Activated T-cell treated with anti-CD3 and anti-CD28 coated beads, Interleukin-2, amount 50 U/mL, for 1 hour (primary cell): Measurements from ENCODE around the gene VSTM5.
"Not testable (repeated sequence)": the region's sequence is repeated elsewhere in the genome, so short reads cannot be mapped to it uniquely, and the experiment has no call there.

Experiments
- DNase-seq: peaks from one replicate; pipeline ENCODE4 v3.0.0-alpha.2; 2020

Gene VSTM5, protein sequence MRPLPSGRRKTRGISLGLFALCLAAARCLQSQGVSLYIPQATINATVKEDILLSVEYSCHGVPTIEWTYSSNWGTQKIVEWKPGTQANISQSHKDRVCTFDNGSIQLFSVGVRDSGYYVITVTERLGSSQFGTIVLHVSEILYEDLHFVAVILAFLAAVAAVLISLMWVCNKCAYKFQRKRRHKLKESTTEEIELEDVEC

DNA sequence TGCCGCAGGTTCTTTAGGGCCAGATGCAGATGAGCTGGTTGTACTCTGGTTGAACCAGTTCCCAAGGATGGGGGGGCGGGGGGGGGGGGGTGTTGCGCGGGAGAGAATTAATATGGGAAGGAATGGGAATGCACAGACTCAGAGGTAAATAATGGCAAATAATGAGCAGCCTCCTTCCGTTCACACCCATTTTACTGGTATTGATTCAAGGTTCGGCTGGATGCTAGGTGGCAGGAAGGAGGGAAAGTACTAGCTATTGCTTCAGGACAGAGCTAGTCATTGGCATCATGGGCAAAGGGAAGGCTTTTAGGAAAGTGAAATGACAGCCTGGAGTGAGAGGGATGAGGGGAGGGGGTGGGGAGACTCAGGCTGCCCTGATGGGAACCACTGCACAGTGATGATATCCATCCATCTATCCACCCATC, at the start of gene VSTM5:
Gene VSTM5 (minus strand): TSS at position 25 of the 425 bp plus-strand sequence. CDS start 116 bp downstream, outside the sequence.
- no peak for DNase-seq

DNA sequence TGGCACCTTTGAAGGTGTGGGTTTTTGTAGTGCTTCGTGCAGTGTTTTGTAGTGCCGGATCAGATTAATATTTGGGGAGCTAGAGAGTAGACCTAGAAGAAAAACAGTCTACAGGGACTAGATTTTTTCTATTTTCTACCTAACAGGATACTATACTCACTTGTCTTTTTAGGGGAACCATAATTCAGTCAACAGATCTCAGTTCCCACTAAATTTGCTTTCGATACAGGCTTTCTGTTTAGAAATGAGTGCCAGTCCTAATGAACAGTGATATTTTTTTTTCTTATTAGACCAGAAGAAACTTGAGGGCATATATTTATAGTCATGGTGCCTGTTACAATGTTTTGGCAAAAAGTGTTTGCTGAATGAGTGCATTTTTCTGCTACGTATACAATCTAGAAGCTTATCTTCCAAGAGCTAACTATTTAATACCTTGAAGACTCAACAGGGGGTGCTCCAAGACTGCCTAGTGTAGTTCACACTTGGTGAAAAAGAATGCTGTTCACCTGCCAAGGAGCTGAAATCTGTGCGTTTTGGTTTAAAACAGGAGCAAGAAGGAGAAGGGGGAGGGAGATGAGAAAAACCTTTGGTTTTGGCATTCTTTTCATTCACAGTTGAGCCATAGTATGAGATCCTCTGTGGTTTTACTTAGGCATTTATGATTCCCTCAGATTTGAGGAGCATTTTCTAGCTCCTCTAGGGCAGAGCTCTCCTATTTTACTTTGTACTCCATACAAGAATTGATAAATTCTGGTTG, 44.9 kb upstream of the VSTM5 start:
- no peak for DNase-seq

DNA sequence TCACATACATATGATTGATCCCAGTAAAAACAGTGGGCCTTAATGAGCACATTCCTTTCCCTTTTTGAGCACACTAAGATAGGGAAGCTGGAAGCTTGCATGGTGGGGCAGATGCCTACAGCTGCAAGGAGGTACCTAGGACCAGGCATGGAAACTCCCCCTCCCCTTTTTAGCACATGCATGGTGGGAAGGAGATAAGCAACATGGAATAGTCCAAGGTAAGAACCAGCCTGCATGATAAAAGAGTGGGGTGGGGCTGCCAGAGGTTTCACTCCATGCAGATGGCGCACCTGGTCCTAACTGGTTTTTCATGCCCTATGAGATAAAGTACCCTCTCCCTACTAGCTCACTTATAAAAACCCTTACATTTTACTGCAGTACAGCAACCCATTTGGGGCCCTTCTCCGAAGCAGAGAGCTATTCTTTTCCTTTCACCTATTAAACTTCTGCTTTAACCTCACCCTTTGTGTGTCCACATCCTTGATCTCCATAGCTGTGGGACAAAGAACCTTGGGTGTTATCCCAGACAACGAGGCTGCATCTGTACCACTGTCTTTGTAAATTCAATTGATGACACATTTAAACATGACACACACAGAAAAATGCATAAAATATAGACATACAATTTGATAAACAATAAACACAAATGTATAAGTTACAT, 40.1 kb upstream of the VSTM5 start:
- DNase-seq, result no peak

DNA sequence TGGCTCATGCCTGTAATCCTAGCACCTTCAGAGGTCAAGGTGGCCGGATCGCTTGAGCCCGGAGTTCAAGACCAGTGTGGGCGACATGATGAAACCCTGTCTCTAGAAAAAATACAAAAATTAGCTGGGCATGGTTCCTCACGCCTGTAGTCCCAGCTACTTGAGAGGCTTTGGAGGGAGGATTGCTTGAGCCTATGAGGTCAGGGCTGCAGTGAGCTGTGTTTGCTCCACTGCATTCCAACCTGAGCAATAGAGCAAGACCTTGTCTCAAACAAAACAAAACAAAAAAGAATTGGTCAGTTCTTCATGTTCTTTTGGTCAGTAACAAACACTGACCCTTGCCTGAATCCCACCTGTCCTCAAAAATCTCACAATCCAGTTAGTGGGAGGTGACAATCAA, 36.7 kb upstream of the VSTM5 start:
- no peak for DNase-seq

DNA sequence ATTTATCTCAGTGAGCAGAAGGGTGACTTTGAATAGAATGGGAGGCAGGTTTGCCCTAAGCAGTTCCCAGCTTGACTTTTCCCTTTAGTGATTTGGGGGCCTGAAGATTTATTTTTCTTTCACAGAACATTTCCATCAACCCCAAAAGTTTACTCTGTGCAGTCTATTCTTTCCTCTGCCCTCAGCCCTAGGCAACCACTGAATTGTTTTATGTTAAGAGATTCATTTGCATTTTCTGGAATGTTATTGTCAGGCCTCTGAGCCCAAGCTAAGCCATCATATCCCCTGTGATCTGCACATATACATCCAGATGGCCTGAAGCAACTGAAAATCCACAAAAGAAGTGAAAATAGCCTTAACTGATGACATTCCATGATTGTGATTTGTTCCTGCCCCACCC, 28.7 kb upstream of the VSTM5 start:
- DNase-seq, result not testable (repeated sequence)

DNA sequence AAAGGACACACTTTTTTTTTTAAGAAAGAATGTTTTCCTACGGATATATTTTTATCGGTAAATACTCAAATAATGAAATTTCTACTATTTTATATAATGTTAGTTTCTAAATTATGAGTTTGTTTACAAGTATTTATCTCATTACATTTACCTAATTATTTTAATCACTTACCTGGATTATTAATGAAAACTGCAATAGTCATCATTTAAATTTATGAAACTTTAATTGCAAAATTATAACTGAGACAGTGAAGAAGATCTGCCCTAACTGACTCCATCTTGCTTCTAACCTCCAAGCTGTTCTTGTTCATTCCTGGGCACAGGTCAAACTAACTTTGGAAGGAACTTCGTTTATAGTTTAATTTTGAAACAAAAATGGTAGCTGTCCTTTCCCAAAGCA, 25.2 kb upstream of the VSTM5 start:
- no peak for DNase-seq

DNA sequence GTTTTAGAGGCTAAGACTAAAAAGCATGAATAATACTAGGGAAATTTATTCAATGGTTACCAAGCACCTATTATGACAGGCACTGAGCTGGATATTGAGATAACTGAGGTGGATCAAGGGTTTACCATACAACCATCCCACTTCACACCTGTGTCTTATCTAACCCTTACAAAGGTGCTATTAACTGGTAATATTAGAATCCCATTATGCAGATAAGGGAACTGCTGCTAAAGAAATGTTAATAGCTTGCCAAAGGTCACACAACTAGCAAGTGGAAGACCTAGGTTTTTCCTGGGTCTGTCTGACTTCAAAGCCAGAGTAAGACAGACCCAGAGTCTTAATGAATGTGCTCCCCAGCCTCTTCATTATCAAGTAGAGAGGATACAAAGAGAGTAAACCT, 21.1 kb upstream of the VSTM5 start:
- DNase-seq, result no peak

DNA sequence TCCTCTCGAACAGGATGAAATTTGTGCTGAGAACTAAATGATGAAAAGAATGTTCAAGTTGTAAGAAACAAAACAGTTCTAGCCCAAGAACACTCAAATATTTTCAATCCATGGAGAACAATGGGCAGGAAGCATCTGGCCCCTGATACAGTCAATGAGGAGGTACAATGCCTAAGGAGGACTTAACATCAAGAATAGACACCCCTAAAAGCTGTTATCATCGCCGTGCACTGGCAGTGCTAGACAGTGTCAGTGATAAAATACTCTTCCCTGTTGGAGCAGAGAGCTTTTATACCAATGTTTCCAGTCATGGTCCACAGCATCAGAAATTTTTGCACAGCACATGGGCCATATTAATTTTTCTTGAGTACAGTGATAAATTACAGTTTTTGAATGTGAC, 20.2 kb upstream of the VSTM5 start:
- no peak for DNase-seq

DNA sequence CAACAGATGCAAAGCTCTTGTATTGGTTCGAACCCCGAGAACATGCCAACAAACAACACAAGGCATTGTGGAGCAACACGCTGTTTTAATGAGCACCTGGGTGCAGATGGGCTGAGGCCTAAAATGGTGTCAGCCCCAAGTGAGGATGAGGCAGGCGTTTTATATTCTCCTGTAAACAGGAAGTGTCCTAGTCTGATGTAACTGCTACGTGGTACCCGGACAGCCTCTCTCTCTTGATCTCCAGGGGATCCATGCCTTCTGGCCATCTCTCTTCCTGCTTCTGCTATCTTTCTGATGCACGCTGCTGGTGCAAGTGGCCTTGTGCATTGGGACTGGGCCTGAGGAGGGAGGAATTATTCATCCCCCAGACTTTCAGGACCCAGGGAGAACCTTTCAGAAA, 19.4 kb upstream of the VSTM5 start:
- no peak for DNase-seq

DNA sequence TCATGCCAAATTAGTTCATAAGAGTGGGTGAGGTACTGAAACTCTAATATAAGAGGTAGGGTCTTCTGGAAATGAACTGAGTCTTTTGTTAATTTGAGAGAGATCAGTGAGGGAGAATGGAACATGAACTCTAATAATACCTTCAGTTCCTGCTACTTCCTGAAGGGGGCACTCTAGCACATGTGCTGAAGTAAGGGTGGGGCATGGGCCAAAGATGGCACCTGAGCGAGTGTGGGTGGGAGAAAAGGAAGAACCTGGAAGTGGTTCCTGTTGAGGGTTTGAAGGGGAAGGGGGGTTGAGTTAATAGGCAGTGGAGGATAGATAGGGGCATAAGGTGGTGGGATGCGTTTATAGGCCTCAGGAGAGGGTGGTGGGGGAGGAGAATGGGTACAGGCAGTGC, 18.0 kb upstream of the VSTM5 start:
- not testable (repeated sequence) for DNase-seq

DNA sequence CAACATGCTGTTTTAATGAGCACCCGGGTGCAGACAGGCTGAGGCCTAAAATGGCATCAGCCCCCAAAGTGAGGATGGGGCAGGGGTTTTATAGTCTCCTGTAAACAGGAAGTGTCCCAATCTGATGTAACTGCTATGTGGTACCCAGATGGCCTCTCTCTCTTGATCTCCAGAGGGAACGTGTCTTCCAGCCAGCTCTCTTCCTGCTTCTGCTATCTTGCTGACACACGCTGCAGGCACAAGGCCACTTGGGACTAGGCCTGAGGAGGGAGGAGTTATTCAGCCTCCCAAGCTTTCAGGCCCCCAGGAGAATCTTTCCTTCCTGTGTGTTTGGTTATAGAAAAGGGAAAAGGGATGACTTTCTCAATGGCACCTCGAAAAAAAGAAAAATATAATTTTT, 11.4 kb upstream of the VSTM5 start:
- no peak for DNase-seq

DNA sequence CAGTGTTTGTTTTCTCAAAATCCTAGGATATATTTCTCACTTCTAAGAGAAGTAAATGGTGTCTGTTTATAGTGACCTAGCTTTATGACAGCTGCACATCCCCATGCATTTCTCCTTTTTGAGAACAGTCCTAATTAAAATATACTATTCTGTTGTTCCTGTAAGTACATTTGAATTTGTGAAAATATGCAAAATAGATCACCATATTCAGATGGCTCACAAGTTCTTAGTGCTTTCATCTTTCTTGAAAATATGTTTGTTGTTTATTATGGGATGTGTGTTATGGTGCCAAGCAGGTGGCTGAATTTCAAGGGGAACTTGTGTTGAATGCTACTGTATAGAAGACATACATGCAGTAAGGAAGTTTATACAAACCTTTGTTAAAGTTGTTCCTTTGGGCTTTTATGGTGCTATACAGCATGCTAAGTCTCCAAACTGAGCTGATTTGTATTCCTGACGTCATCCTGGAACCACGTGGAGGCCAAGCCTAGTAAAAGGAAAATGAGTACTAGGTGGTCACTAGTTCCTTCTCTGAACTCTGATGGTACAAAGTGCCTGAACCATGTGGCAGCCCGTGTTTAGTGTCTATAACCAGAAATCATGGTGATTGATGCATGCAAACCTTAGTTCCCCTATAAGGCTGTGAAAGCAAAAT, 7.8 kb upstream of the VSTM5 start:
- no peak for DNase-seq

DNA sequence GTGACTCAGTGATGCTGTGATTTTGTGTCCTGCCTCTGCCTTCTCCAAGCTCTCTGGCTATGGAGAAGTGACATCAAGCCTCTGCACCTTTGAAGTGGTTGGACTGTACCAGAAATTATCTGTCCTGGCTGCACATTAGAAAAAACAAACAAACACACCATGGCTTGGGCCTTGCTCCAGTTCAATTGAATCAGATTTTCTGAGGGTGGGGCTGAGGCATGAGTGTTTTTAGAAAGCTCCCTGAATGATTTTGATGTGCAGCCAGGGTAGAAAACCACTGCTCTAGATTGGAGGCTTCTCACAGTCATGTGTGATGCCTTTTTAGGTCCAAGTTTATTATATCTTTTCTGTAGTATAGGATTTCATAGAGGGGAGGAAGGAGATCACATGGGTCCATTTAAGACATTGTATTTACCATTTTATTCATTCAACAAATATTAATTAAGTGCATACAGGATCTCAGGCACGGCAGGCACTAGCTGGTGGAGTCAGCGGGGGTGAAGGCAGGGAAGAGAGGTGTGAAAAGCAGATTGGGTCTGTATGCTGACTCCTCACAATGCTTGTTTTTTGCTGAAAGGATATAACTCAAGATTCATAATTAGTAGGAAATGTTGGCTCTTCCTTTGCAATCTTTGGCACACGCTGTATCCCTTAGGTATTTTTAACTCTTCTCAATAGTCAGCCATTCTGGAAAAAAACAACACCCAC, 7.1 kb upstream of the VSTM5 start:
- no peak for DNase-seq

DNA sequence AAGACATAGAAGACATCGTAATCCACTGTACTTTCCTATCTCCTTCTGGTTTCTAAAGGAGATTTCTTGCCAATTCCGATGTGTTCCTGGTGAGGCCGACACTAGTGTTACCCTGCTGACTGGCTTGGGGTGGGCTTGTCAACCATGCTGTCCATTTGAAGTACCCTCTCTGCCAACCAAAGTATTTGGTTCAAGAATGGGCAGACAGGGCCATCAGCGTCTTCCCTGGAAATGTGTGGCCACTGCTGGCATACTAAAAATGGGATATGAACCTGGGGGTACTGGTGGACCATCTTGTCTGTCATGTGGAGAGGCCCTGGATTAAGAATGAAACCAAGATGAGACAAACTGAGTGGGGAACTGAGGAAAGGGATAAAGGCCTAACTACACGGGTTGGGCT, 1.8 kb upstream of the VSTM5 start:
- no peak for DNase-seq

DNA sequence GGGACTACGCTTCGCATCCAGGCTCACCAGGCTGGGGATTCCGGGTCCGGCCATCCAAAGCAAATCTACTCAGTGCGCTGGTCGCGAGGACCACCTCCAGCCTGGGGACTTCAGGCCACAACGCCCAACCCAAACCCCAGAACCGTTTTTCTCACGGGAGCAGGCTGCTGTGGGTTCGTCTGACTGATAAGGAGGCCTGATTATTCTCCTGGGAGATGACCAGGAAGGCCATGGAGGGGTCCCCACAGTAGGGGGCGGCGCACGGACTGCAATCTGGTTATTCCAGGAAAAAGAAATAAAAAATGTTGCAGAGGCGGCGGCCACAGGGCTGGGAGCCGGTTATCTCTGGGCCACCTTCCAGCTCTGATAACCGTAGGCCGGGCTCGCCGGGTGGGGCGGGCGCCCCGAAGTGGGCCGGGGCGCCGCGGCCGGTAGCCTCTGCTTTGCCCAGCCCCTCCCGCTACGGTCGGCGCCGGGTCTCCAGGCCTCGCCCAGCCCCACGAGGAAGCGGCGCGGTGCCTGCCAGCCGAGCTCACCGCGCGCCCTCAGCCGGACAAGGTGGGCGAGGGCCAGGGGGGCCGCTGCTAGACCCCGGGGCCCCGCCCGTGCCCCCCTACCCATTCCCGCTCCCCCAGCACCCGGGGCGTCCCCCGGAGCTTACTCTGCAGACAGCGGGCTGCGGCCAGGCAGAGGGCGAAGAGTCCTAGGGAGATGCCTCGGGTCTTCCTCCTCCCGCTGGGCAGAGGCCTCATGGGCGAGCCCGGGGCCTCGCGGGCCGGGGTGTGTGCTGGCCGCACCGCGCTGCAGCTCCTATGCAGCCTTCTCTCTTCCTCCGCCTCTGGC, 446 bp downstream of the VSTM5 start:
- no peak for DNase-seq

DNA sequence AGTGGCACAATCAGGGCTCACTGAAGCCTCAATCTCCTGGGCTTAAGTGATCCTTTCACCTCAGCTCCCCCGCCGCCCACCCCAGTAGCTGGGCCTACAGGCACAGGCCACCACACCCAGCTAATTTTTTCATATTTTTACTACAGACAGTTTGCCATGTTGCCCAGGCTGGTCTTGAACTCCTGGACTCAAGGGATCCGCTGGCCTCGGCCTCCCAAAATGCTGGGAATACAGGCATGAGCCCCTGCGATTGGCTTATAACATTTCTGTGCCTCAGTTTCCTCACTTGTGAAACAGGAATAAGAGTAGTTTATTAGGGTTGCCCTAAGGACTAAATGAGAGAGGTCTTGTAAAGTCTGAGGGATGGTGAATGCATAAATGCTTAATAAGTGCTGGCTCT, 1.2 kb downstream of the VSTM5 start:
- DNase-seq, result no peak

DNA sequence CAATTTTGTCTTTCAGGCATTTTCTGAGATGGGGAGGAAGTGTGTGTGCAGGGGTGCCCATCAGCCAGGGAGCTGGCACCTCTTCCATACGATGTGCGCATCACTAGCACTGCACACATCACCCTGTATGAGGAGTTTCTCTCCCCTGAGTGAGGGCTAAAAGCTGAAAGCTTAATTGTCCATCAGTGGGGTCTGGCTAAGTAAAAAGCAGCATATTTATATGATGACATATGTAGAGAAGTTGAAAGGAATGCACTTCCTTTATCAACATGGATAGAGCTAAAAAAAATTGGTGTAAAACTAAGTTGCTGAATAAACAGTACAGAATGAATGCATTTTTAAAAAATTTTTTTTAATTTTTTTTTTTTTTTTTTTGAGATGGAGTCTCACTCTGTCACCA, 4.0 kb downstream of the VSTM5 start:
- DNase-seq, result no peak

DNA sequence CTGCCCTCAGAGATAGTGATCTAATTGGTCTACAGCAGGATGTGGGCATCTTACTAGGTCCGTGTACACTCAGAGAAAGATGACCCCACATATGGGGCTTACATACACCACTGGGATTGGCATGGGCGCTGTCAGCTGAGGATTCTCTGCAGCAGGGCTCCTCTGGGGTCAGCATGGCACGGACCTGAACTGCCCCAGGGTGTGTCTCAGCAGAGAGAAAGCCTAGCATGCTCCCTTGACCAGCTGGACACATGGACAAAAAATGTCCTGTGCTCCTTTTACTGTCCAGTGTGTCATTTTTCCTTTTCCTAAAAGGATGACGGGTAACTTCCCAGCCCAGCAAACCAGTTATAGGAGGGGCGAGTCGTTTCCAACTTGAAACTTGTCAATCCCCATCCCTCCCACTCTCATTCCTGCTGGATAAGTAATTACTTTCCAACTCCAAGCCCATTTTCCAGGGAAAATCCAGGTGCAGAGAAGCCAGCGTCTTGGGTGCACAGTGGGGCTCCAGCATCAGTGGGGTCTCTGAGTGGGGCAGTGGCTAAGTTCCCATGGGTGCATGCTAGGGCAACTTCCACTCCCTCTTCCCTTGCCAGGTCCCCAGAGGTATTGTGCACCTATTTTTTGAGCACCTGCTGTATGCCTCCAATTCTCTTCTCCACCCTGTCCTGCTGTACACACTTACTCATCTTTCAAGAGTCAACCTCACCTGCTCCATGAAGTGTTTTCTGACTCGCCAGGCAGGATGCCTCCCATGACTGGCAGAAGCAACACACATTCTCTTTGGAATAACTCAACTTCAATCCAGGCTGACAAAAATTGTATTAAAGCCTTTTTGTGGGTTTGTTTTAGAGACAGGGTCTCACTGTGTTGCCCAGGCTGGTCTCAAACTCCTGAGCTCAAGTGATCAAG, 5.0 kb downstream of the VSTM5 start:
- no peak for DNase-seq

DNA sequence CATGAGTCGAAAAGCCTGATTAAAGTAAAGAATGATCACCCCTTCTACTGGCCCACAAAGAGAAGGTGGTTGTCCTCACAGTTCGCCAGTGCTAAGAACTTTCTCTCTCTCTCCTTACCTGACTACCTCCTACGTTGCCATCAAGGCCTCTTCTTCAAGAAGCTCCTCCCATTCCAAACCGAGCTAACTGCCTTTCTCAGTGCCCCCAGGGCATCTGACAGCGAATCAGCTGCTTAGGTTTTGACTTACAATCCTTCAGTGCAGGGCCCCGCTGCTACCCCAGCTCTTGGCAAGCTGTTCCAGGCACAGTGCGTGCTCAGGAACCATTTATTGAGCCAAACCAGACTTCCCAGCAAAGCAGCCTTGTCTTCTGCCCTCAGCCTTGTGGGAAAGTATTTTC, 5.8 kb downstream of the VSTM5 start:
- no peak for DNase-seq

DNA sequence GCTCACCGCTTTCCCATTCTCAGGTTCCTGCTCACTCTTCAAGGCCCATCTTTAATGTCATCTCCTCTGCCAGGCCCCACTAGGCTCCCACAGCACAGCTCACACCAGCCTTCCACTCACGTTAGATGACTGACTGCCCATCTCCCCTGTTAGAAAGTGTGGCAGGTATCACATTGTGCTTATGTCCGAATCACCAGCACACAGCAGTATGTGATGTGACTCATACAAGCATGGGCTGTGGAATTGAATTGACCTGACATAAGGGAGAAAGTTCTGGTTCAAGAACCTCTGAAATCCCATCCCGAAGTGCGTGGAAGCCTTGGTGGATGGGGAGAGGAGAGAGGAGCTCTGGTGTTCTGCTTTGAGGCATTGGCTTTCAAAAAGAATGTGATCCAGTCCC, 6.5 kb downstream of the VSTM5 start:
- no peak for DNase-seq

DNA sequence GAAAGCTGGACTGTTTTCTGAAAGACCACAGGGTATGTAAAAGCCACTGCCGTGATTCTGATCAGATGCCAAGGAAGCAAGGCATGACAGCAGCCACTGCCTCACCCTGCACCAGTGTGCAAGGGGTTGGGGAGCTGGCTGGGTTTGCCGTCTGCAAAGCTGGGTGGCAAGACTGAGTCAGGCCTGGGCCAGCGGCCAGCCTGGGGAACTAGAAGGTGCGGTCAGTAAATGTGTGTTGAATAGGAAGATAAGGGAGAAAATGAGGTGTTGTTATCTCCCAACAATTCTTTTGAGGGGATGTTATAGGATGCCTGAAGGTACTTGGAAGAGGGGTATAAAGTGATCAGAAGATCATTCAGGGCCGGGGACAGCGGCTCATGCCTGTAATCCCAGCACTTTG, 8.0 kb downstream of the VSTM5 start:
- DNase-seq, result no peak
